ENCODE results near the gene KLHL25.

GRCh38 chr15:85741021-85741421 lies 53.7 kb downstream of the KLHL25 start:
- no peak for TF ChIP-seq SMC3 (conservative IDR thresholded peaks at IDR 0.05; ENCODE audit: poor library complexity)
- no peak for TF ChIP-seq TAF1 (IDR thresholded peaks at IDR 0.05; ENCODE audit: low read depth)
- no peak for TF ChIP-seq CTCF (IDR thresholded peaks at IDR 0.05; ENCODE audit: poor library complexity, severe bottlenecking)
- no peak for TF ChIP-seq EZH2 (IDR thresholded peaks at IDR 0.05; ENCODE audit: borderline replicate concordance, insufficient read depth, low read length, poor library complexity, severe bottlenecking)
- no peak for TF ChIP-seq POLR2AphosphoS5 (IDR thresholded peaks at IDR 0.05)
- TF ChIP-seq EP300 (conservative IDR thresholded peaks at IDR 0.05; ENCODE audit: poor library complexity, severe bottlenecking), result no peak

Measured in neural cell (in vitro differentiated cells).